K562 (cell line): ENCODE measurements around the gene KBTBD13. TPM values are rescaled to one million over a fixed set of nuclear protein-coding genes. Genes with fewer than 3 reads are reported as not detected.

Source experiments
- ATAC-seq: fragments of 200-7000 bp; cut with Tn5 transposase; 3 replicates; pipeline ENCODE4 v1.9.1; 2020; ENCODE audit warnings: moderate library complexity
- BruUV-seq: library from RNA; stranded (reverse); fragments of 400-500 nt; replicated peaks from 2 replicates; lab custom pipeline; 2021; lab: Mats Ljungman, UMichigan
- CTCF ChIA-PET: fragments of 300-600 bp; formaldehyde crosslinking; extraction: SDS; loops from one replicate; lab custom pipeline; 2021; ENCODE audit warnings: low intra/inter-chr PET ratio; lab: Yijun Ruan, JAX
- POLR2A ChIA-PET: fragments of 300-600, 350-650 bp; sonication (Branson Sonifier 250); formaldehyde crosslinking; extraction: SDS; loops from one replicate; lab custom pipeline; 2021; ENCODE audit warnings: antibody characterized with exemption, inconsistent platforms; lab: Yijun Ruan, JAX
- DNase-seq, 4 experiments: peaks; one replicate each; pipeline versions ENCODE4 v3.0.0 to v3.0.0-alpha.2; 2011 to 2018; ENCODE audit warnings: low spot score in 3 of 4, mixed read lengths in 3 of 4; ENCODE audit errors: extremely low read depth in 1 of 4
- FAIRE-seq: peaks from 2 replicates; lab custom pipeline; 2011; peaks lifted over from hg19 to GRCh38; lab: Jason Lieb, UNC
- H2AFZ ChIP-seq: 2 replicates; pipeline ENCODE4 v1.6.0; 2011; ENCODE audit warnings: low read depth, low read length, control low read depth, inconsistent platforms
- H3K27ac ChIP-seq: fragments of 200-600 bp; 3 replicates; pipeline ENCODE4 v1.8.0; 2011; ENCODE audit warnings: low read depth, mild to moderate bottlenecking, control low read depth, inconsistent platforms, low read length, moderate library complexity, mixed read lengths; ENCODE audit errors: extremely low read depth
- H3K27me3 ChIP-seq, 2 experiments: fragments of 300-600 bp in 1 of 2; 2 replicates in 1 of 2; 3 replicates in 1 of 2; pipeline versions ENCODE4 v1.6.0 to v1.8.0; 2011; ENCODE audit warnings: inconsistent platforms in 2 of 2, low read length in 2 of 2, mild to moderate bottlenecking in 1 of 2, mixed read lengths in 1 of 2, moderate library complexity in 1 of 2; ENCODE audit not compliant: control insufficient read depth in 2 of 2, insufficient read depth in 2 of 2
- H3K36me3 ChIP-seq: fragments of 300-600 bp; 3 replicates; pipeline ENCODE4 v1.8.0; 2011; ENCODE audit warnings: mild to moderate bottlenecking, low read length, inconsistent platforms; ENCODE audit not compliant: control insufficient read depth, insufficient read depth
- H3K4me1 ChIP-seq, 2 experiments: fragments of 200-600 bp in 1 of 2; replicated peaks in 1 of 2; 2 replicates in 1 of 2; 3 replicates in 1 of 2; pipeline versions ENCODE4 v1.5.1 to v1.8.0; 2011; ENCODE audit warnings: inconsistent platforms in 2 of 2, low read length in 2 of 2, mild to moderate bottlenecking in 1 of 2, mixed read lengths in 1 of 2, moderate library complexity in 1 of 2; ENCODE audit not compliant: control insufficient read depth in 2 of 2, insufficient read depth in 2 of 2
- H3K4me2 ChIP-seq: 2 replicates; pipeline ENCODE4 v1.6.1; 2011; ENCODE audit warnings: low read length, control low read depth, inconsistent platforms, mixed read lengths; ENCODE audit not compliant: insufficient read depth
- H3K4me3 ChIP-seq: fragments of 200-600 bp; sonication (generic), shearing (Covaris generic); 2 replicates; pipeline ENCODE4 v1.5.1; 2016; ENCODE audit warnings: control low read depth, inconsistent platforms
- H3K79me2 ChIP-seq: fragments of 200-600 bp; 3 replicates; pipeline ENCODE4 v1.8.0; 2011; ENCODE audit warnings: low read length, inconsistent platforms; ENCODE audit not compliant: control insufficient read depth, insufficient read depth
- H3K9ac ChIP-seq, 2 experiments: 2 replicates each; pipeline versions ENCODE4 v1.6.0 to v1.6.1; 2011; ENCODE audit warnings: low read depth in 2 of 2, low read length in 2 of 2, control low read depth in 1 of 2, inconsistent platforms in 1 of 2, mild to moderate bottlenecking in 1 of 2, mixed read lengths in 1 of 2; ENCODE audit not compliant: insufficient read depth in 1 of 2
- H3K9me1 ChIP-seq: one replicate; pipeline ENCODE4 v1.6.0; 2011; ENCODE audit warnings: inconsistent platforms, mild to moderate bottlenecking, low read length, moderate library complexity; ENCODE audit not compliant: control insufficient read depth, insufficient read depth
- H3K9me3 ChIP-seq: replicated peaks from 2 replicates; pipeline ENCODE4 v1.5.1; 2011; ENCODE audit warnings: low read depth, low read length, inconsistent platforms; ENCODE audit not compliant: control insufficient read depth, insufficient read depth
- H4K20me1 ChIP-seq: replicated peaks from 2 replicates; pipeline ENCODE4 v1.6.1; 2011; ENCODE audit warnings: low read length, inconsistent platforms, mixed read lengths; ENCODE audit not compliant: control insufficient read depth, insufficient read depth
- EP300 ChIP-seq: IDR thresholded peaks from 2 replicates; pipeline ENCODE4 v1.6.1; 2012; ENCODE audit warnings: low read length, improper control_type of control experiment
- RBM15 ChIP-seq: fragments of 200-400 bp; formaldehyde crosslinking; IDR thresholded peaks from 2 replicates; pipeline ENCODE4 v1.6.1; 2018; ENCODE audit warnings: mild to moderate bottlenecking, low read length, moderate library complexity; ENCODE audit not compliant: insufficient read depth
- ZNF316 ChIP-seq: fragments of 450-650 bp; IDR thresholded peaks from 2 replicates; pipeline ENCODE4 v1.6.1; 2016
- WGBS: fragments of 100-300 bp; shearing (Covaris generic); methylation state at CpG from one replicate; pipeline ENCODE4 v1.1.6; 2016; ENCODE audit warnings: low coverage, mixed read lengths; ENCODE audit not compliant: insufficient coverage; ENCODE audit errors: missing lambda C conversion rate; 5-methylcytosine and 5-hydroxymethylcytosine counted together
- in situ Hi-C: fragments of 300-500 bp; cut with MboI; formaldehyde crosslinking; loops from 4 replicates; pipeline ENCODE4 v1.15.0; 2018; ENCODE audit warnings: inconsistent platforms, mixed read lengths
- intact Hi-C: fragments of 100-400 bp; cut with micrococcal nuclease; formaldehyde crosslinking; loops from 2 replicates; pipeline ENCODE4 v1.14.2; 2022
- polyA plus RNA-seq, 8 experiments: library from polyadenylated mRNA; depleted of rRNA in 4 of 8; stranded (reverse) in 5 of 8; unstranded in 3 of 8; fragments of >200 nt; fragmentation: Nextera tagmentation in 2 of 8; fragmentation: Illumina TruSeq in 1 of 8; extraction: Ambion mirVana in 2 of 8; extraction: Trizol in 1 of 8; gene quantifications; 2 replicates each; pipeline versions ENCODE4 v1.2.1 to v1.2.3, GENCODE V29; 2011 to 2014; ENCODE audit warnings: inconsistent platforms in 1 of 8, missing spikeins in 1 of 8
- total RNA-seq, 7 experiments: library from RNA; depleted of rRNA in 6 of 7; stranded (reverse); fragments of >200 nt in 6 of 7; fragmentation: Illumina TruSeq in 2 of 7; extraction: Trizol in 2 of 7; gene quantifications; 2 replicates each; pipeline versions ENCODE4 v1.2.1 to v1.2.3, GENCODE V29; 2011 to 2021; ENCODE audit warnings: low replicate concordance in 1 of 7
- TF ChIP-seq, protein P1 (sequence below): fragments of 450-650 bp; formaldehyde crosslinking; IDR thresholded peaks from 2 replicates; pipeline ENCODE4 v1.4.0; 2020; ENCODE audit warnings: mild to moderate bottlenecking, mixed read lengths

The KBTBD13 gene
- total and polyA plus RNA-seq, 9 of the 15 experiments (the other 6 are each of a cell fraction or from before 2014, with no cell fraction given), result 0.07 to 0.13 (median 0.10) TPM; not detected in 3

DNA sequence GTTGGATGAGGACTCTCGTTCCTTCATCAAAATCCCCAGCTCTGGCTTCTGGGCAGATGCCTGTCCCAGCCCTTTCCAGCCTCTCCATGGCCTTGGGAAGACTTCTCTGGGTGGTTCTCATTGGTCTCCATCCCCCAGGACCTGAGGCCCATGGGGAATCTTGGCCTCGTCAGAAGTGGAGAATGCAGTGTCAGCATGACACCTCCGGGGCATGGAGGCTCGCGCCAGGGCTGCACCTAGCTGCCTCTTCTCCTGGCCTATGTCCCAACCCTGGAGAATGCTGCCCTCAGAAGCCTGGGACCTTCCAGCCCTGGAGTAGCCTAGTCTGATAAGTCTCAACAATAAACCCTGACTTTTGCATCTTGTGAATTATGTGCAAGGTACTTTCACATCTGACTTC lies 3.0 kb downstream of the KBTBD13 start:
- H3K4me2 ChIP-seq, result no peak overlapping the region
- intact Hi-C loops, result no loop called here

DNA sequence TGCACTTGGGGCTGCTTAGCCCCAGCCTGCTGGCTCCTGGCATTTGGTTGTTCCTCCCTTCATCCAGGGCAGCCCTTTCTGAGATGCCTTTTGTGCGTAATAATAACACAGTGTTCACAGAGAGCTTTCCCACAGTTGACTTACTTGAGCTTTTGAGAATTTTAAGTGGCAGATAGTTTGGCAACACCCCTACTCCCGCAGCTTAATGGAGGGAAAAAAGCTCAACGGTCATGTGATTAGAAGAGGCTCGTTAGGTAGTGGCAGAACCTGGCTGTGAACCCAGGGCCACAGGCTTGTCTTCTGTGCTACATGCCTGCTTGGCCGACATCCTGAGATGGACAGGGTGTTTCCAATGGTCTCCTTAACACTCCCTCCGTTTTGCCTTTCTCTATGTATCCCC lies 4.7 kb downstream of the KBTBD13 start:
- ATAC-seq (no peak), DNase-seq (no peak), FAIRE-seq (no peak)
- in situ Hi-C loops, result no loop called here
- Histone ChIP-seq H3K9me1 (no peaks in the 10 kb centered on the region), H4K20me1 (peaks cover under 1% of the 10 kb centered on the region; the same call in 1 of the 2 replicates), H3K79me2 (no peaks in the 10 kb centered on the region), H3K27me3 (peaks cover 31 to 61% of the 10 kb centered on the region in 2 experiments), H3K9me3 (no peaks in the 10 kb centered on the region; the same call in 1 of the 2 replicates), H3K4me2 (no peak overlapping the region), H3K4me3 (no peak overlapping the region), H3K27ac (no peak overlapping the region), H3K4me1 (peaks cover 0 to 16% of the 10 kb centered on the region in 2 experiments; a peak in 2 of 5 replicates)
- POLR2A ChIA-PET, result interaction anchor here (1.6 to 2.6 kb wide), 2 partner anchors 12 to 224 kb away, joined by 4 to 7 read pairs; partner anchors contain the start of gene RNU5B-1
- BruUV-seq, result no TSS peak
- intact Hi-C loops, result no loop called here
- TF ChIP-seq, protein P1, sequence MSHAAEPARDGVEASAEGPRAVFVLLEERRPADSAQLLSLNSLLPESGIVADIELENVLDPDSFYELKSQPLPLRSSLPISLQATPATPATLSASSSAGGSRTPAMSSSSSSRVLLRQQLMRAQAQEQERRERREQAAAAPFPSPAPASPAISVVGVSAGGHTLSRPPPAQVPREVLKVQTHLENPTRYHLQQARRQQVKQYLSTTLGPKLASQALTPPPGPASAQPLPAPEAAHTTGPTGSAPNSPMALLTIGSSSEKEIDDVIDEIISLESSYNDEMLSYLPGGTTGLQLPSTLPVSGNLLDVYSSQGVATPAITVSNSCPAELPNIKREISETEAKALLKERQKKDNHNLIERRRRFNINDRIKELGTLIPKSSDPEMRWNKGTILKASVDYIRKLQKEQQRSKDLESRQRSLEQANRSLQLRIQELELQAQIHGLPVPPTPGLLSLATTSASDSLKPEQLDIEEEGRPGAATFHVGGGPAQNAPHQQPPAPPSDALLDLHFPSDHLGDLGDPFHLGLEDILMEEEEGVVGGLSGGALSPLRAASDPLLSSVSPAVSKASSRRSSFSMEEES (CRISPR knock-in tag), result peak; percentile 48
- no peak for TF ChIP-seq RBM15
- TF ChIP-seq, all 486 proteins: peak for 1
- Histone ChIP-seq H3K9ac (no peak overlapping the region), H2AFZ (no peak overlapping the region), H3K36me3 (no peaks in the 10 kb centered on the region)
- WGBS, result 3% methylated on average over 6 of the region's 6 CpGs
- CTCF ChIA-PET, result no interaction called here

More for the DNA sequence above, 3.0 kb downstream of the KBTBD13 start:
- in situ Hi-C loops, result no loop called here
- POLR2A ChIA-PET, result interaction anchor here (0.8 to 1.0 kb wide), 2 partner anchors 13 to 225 kb away, joined by 3 read pairs; partner anchors contain the start of gene RNU5B-1
- ATAC-seq, result no peak
- 7% methylated on average over 5 of the region's 5 CpGs for WGBS
- peaks cover 23 to 45% of the 10 kb centered on the region in 2 experiments for H3K27me3 ChIP-seq
- H2AFZ ChIP-seq, result no peak overlapping the region
- no peaks in the 10 kb centered on the region for H4K20me1 ChIP-seq
- no TSS peak for BruUV-seq
- H3K9me3 ChIP-seq, result no peaks in the 10 kb centered on the region; the same call in 1 of the 2 replicates
- DNase-seq, result no peak
- H3K9me1 ChIP-seq, result no peaks in the 10 kb centered on the region
- peaks cover 0 to 16% of the 10 kb centered on the region in 2 experiments; a peak in 2 of 5 replicates for H3K4me1 ChIP-seq
- no peak overlapping the region for H3K4me3 ChIP-seq
- H3K79me2 ChIP-seq, result no peaks in the 10 kb centered on the region
- no peak overlapping the region for H3K27ac ChIP-seq
- no peak for FAIRE-seq
- CTCF ChIA-PET, result no interaction called here
- no peak overlapping the region for H3K9ac ChIP-seq
- H3K36me3 ChIP-seq, result no peaks in the 10 kb centered on the region
- TF ChIP-seq EP300 (no peak), ZNF316 (peak; percentile 26; the same call in 1 of the 2 replicates)
